Activated effector memory CD4-positive, alpha-beta T cell treated with Interleukin-2 at 50 U/mL for 16 hours (primary cell): ENCODE results near the gene PRKCZ.

Experiments used
- DNase-seq: peaks from one replicate; pipeline ENCODE4 v3.0.0-alpha.2; 2020

PRKCZ gene

GRCh38 chr1:2233997-2234761 lies 184.0 kb downstream of the PRKCZ start:
- peak; percentile 81 for DNase-seq

- no peak for DNase-seq
Observed at GRCh38 chr1:2234762-2235113, 184.5 kb downstream of the PRKCZ start.
